T-cell (primary cell): Measurements from ENCODE around the gene MPHOSPH10. TPM values are rescaled to one million over a fixed set of nuclear protein-coding genes. Genes with fewer than 3 reads are reported as not detected.
"Not testable (repeated sequence)": the region's sequence is repeated elsewhere in the genome, so short reads cannot be mapped to it uniquely, and the experiment has no call there.

Experiments
- ATAC-seq, 4 experiments: fragments of 200-7000 bp in 3 of 4; fragments of 150-1000 bp in 1 of 4; cut with Tn5 transposase; replicated peaks in 1 of 4; 1 replicate in 3 of 4; 2 replicates in 1 of 4; pipeline ENCODE4 v1.10.0; 2021; ENCODE audit warnings: moderate library complexity in 3 of 4, mild to moderate bottlenecking in 2 of 4, moderate number of reproducible peaks in 1 of 4
- CTCF ChIA-PET, 2 donors: fragments of 300-600 bp; sonication (Branson Sonifier 250); formaldehyde crosslinking; loops; one replicate each; lab custom pipeline; 2022; ENCODE audit warnings: antibody characterized with exemption in 2 of 2; lab: Charles Lee
- POLR2A ChIA-PET, 2 donors: fragments of 300-600 bp; sonication (Branson Sonifier 250); formaldehyde crosslinking; loops; one replicate each; lab custom pipeline; 2022; ENCODE audit warnings: antibody characterized with exemption in 2 of 2; lab: Charles Lee
- DNase-seq, 35 experiments: peaks; one replicate each; pipeline versions ENCODE4 v3.0.0 to v3.0.0-alpha.2; 2013 to 2023
- H3K27ac ChIP-seq: one replicate; pipeline ENCODE4 v1.5.1; 2013; ENCODE audit warnings: low read length
- H3K27me3 ChIP-seq, 2 experiments: replicated peaks in 1 of 2; 1 replicate in 1 of 2; 2 replicates in 1 of 2; pipeline versions ENCODE4 v1.6.1 to v1.7.0; 2013; ENCODE audit warnings: low read length in 1 of 2, mixed read lengths in 1 of 2; ENCODE audit not compliant: control insufficient read depth in 2 of 2, insufficient read depth in 2 of 2; ENCODE audit errors: extremely low read depth in 1 of 2
- H3K36me3 ChIP-seq, 2 donors: 1 replicate in 1 of 2; 2 replicates in 1 of 2; pipeline versions ENCODE4 v1.6.1 to v1.7.0; 2013; ENCODE audit warnings: low read length in 1 of 2; ENCODE audit not compliant: control insufficient read depth in 2 of 2, insufficient read depth in 1 of 2; ENCODE audit errors: extremely low read depth in 1 of 2
- H3K4me1 ChIP-seq, 2 experiments: 1 replicate in 1 of 2; 2 replicates in 1 of 2; pipeline versions ENCODE4 v1.6.1 to v1.7.0; 2013; ENCODE audit warnings: low read length in 2 of 2, mixed read lengths in 1 of 2; ENCODE audit not compliant: insufficient read depth in 2 of 2, control insufficient read depth in 1 of 2; ENCODE audit errors: extremely low read depth in 1 of 2
- H3K4me3 ChIP-seq, 2 donors: 1 replicate in 1 of 2; 2 replicates in 1 of 2; pipeline versions ENCODE4 v1.5.1 to v1.7.0; 2013; ENCODE audit warnings: mild to moderate bottlenecking in 2 of 2, low read length in 1 of 2, moderate library complexity in 1 of 2; ENCODE audit not compliant: control insufficient read depth in 1 of 2; ENCODE audit errors: extremely low read depth in 1 of 2
- H3K9me3 ChIP-seq: 2 replicates; pipeline ENCODE4 v1.7.0; 2013
- H3K27ac Mint-ChIP-seq, 2 donors: one replicate each; pipeline ENCODE4 v1.8.0; 2020 to 2021; ENCODE audit warnings: mild to moderate bottlenecking in 2 of 2, mixed read lengths in 2 of 2
- H3K27me3 Mint-ChIP-seq, 2 donors: one replicate each; pipeline ENCODE4 v1.8.0; 2021 to 2022; ENCODE audit warnings: mixed read lengths in 2 of 2
- H3K36me3 Mint-ChIP-seq: one replicate; pipeline ENCODE4 v1.8.0; 2021; ENCODE audit warnings: mixed read lengths
- H3K4me1 Mint-ChIP-seq, 3 donors: one replicate each; pipeline ENCODE4 v1.8.0; 2020 to 2022; ENCODE audit warnings: mixed read lengths in 3 of 3, mild to moderate bottlenecking in 1 of 3
- H3K4me3 Mint-ChIP-seq, 3 donors: one replicate each; pipeline ENCODE4 v1.8.0; 2020 to 2022; ENCODE audit warnings: mild to moderate bottlenecking in 3 of 3, mixed read lengths in 3 of 3, moderate library complexity in 3 of 3
- H3K9me3 Mint-ChIP-seq, 3 donors: one replicate each; pipeline ENCODE4 v1.8.0; 2020 to 2022; ENCODE audit warnings: mixed read lengths in 3 of 3
- WGBS: methylation state at CpG from one replicate; pipeline ENCODE4 v1.1.5; 2013; ENCODE audit warnings: missing lambda C conversion rate; ENCODE audit not compliant: insufficient coverage; 5-methylcytosine and 5-hydroxymethylcytosine counted together
- total RNA-seq, 35 experiments: library from RNA in 6 of 35; stranded (reverse) in 6 of 35; fragments of 120-200 nt in 1 of 35; gene quantifications; one replicate each; pipeline versions ENCODE4 v1.2.1 to v1.2.4 and lab custom pipeline; 2013 to 2026

MPHOSPH10 gene
- total RNA-seq, 5 donors from 2014 or later (not counting 1 experiment from before 2014, with no cell fraction given): 34.8 to 49.6 (median 39.9) TPM

DNA sequence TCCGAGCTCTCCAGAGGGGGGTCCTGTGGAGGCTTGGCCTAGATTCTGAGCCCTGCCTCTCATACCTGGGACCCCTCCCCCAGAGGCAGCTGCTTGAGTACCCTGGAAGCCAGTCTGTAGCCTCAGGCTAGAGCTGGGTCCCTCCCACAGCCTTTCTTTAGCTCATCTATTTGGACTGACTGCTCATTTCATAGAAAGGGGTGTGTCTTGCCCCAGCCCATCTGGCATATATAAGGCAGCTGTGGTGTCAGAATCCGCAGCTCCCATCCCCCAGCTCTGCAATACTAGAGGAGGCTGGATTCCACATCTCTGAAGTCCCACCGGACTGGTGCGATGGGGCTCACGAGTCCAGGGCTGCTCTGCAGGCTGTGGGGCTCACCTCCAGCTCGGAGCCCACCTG is 26.1 kb downstream of the MPHOSPH10 start:
- Histone ChIP-seq H3K9me3 (no peaks in the 10 kb centered on the region), H3K27ac (no peak overlapping the region), H3K4me1 (peaks cover 0 to 8% of the 10 kb centered on the region in 2 experiments), H3K27me3 (peaks cover 0 to 15% of the 10 kb centered on the region in 2 experiments), H3K4me3 (no peak overlapping the region), H3K36me3 (no peaks in the 10 kb centered on the region)
- ChIA-PET POLR2A (no interaction called here), CTCF (interaction anchor here (0.6 to 1.5 kb wide), 4 partner anchors 12 to 175 kb away, joined by 3 read pairs; partner anchors contain the start of gene ZNF638 (in 1 of the 2))
- ATAC-seq (no peak), DNase-seq (no peak)
- Mint-ChIP-seq H3K27ac (no peak overlapping the region), H3K4me1 (peaks cover 6 to 9% (median 8%) of the 10 kb centered on the region in 3 donors), H3K4me3 (no peak overlapping the region), H3K27me3 (peaks cover 4 to 11% of the 10 kb centered on the region in 2 donors), H3K36me3 (no peaks in the 10 kb centered on the region), H3K9me3 (no peaks in the 10 kb centered on the region)
- WGBS: 91% methylated on average over 5 of the region's 6 CpGs

DNA sequence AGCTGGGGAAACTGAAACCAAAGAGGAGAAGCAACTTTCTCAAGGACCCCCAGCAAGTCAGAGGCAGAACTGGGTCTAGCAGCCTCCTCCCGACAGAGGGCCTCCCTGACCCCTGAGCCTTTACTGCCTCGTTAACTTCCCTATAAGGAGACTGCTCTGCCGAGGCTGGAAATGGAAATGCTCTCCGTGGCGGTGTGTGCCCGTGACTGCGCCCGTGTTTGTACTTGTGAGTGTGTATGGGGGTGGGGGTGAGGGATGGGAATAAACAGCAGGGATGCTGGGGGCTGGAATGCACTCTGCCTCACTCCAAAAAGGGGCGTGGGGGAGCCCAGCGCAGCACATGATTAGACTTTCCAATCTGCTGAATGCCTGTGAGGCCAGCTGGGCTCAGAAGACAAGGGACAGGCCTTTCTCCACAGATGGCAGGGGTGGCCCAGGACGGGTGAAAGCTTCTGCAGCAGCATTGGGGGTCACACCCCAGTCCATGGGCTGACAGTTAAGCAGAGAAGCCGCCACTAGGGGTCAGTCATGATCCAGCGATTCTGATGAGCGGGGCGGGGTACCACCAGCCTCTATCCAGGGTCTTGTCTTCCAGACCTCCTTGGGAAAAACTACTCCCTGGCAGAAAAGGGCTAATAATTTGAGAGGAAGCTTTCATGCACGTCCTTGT is 26.8 kb downstream of the MPHOSPH10 start:
- 22% methylated on average over 10 of the region's 16 CpGs for WGBS
- no peaks in the 10 kb centered on the region for H3K9me3 Mint-ChIP-seq
- no peaks in the 10 kb centered on the region for H3K9me3 ChIP-seq
- H3K4me3 ChIP-seq: no peak overlapping the region
- DNase-seq: peak in 34 of 35 experiments; percentile 10 to 71 (median 44)
- no peaks in the 10 kb centered on the region for H3K36me3 Mint-ChIP-seq
- peak; percentile 73 to 81 (median 78) for ATAC-seq
- H3K4me1 Mint-ChIP-seq: peaks cover 6 to 9% (median 8%) of the 10 kb centered on the region in 3 donors
- H3K27me3 ChIP-seq: peaks cover 0 to 15% of the 10 kb centered on the region in 2 experiments
- ChIA-PET POLR2A (no interaction called here), CTCF (interaction anchor here (1.0 to 1.2 kb wide), 2 partner anchors 175 to 353 kb away, joined by 3 read pairs; partner anchors contain the start of gene ZNF638 (in 1 of the 2))
- peaks cover 7 to 11% of the 10 kb centered on the region in 2 donors for H3K27me3 Mint-ChIP-seq
- no peaks in the 10 kb centered on the region for H3K36me3 ChIP-seq
- no peak overlapping the region for H3K27ac ChIP-seq
- H3K4me3 Mint-ChIP-seq: peak overlapping the region in 1 of 3 donors; percentile 36
- peak overlapping the region in 1 of 2 donors; percentile 31 for H3K27ac Mint-ChIP-seq
- H3K4me1 ChIP-seq: peaks cover 0 to 8% of the 10 kb centered on the region in 2 experiments

DNA sequence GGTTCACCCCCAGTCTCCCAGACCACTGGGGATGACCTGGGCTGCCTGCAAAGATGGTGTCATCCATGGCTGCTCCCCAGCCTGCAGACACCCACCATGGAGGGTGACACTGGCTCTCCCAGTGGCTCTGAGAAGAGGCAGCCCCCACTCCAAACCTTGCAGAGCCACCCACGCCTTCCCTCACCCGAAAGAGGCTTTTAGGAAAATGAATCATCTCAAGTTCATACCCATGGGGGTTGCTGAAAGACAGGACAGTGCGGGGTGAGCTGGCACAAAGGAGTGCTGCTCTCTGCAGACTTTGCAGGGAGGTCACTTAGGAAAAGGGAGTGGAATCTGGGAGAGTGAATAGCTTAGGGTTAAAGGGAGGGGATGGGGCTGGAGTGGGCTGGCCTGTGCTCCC is 36.4 kb downstream of the MPHOSPH10 start:
- 38% methylated on average over 2 of the region's 3 CpGs for WGBS
- Mint-ChIP-seq H3K27ac (no peak overlapping the region), H3K4me1 (no peaks in the 10 kb centered on the region), H3K27me3 (peaks cover 5 to 13% of the 10 kb centered on the region in 2 donors), H3K36me3 (no peaks in the 10 kb centered on the region), H3K4me3 (no peak overlapping the region), H3K9me3 (no peaks in the 10 kb centered on the region)
- H3K36me3 ChIP-seq: no peaks in the 10 kb centered on the region
- H3K4me3 ChIP-seq: no peak overlapping the region
- H3K27me3 ChIP-seq: peaks cover 0 to 3% of the 10 kb centered on the region in 2 experiments
- no peak for ATAC-seq
- ChIA-PET POLR2A (no interaction called here), CTCF (interaction anchor here in 1 of 2 donors (0.6 to 1.0 kb wide), 2 partner anchors 165 to 234 kb away, joined by 3 to 4 read pairs; partner anchors contain the start of gene ZNF638)
- no peak for DNase-seq
- H3K27ac ChIP-seq: no peak overlapping the region
- no peaks in the 10 kb centered on the region for H3K4me1 ChIP-seq
- H3K9me3 ChIP-seq: no peaks in the 10 kb centered on the region

DNA sequence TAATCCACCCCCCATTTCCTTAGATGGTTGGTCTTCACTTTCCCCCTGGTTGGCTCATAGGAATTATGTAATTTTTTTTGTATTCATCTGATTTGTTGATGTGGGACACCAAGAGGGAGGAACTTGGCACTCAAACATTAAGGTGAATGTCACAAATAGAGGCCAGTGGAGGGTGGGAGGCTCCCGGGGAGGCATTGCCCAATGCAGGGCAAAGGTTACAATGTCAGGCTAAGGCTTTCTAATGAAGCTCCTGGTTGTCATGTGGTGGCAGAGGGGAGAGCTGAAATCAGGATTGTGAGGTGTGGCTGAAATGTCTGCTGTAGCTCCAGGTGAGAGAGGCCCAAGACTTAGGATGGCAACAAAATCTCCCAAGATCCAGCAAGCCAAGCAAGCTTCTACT is 42.7 kb downstream of the MPHOSPH10 start:
- ChIA-PET POLR2A (no interaction called here), CTCF (no interaction called here)
- H3K27me3 ChIP-seq: peaks cover 0 to 9% of the 10 kb centered on the region in 2 experiments
- no peak for DNase-seq
- 100% methylated on average over 1 of the region's 1 CpG for WGBS
- Mint-ChIP-seq H3K4me3 (no peak overlapping the region), H3K4me1 (peaks cover 0 to 13% (median 6%) of the 10 kb centered on the region in 3 donors), H3K9me3 (no peaks in the 10 kb centered on the region), H3K27ac (no peak overlapping the region), H3K27me3 (peaks cover 6 to 11% of the 10 kb centered on the region in 2 donors), H3K36me3 (no peaks in the 10 kb centered on the region)
- no peaks in the 10 kb centered on the region for H3K9me3 ChIP-seq
- ATAC-seq: no peak
- no peaks in the 10 kb centered on the region for H3K4me1 ChIP-seq
- H3K36me3 ChIP-seq: no peaks in the 10 kb centered on the region
- no peak overlapping the region for H3K27ac ChIP-seq
- H3K4me3 ChIP-seq: no peak overlapping the region

DNA sequence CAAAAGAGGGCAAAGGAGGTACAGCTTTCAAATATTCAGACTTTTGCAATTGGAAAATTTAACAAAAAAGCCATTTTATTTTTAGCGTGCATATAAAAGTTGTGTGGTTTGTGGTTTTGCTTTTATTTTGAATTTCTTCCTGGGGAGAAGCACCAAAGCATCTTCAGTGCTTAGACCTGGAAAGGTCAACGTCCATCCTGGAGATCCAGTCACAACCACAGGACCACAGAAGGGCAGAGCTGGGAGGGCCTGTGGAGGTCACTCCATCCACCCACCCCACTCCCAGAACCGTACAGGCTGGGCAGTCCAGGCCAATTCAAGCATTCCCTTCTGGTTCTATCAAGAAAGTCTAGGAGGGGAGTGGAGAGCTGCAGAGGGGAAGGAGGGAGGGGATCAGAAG is 43.8 kb downstream of the MPHOSPH10 start:
- no peak overlapping the region for H3K4me3 ChIP-seq
- H3K4me1 ChIP-seq: no peaks in the 10 kb centered on the region
- H3K9me3 Mint-ChIP-seq: no peaks in the 10 kb centered on the region
- peaks cover 8 to 13% of the 10 kb centered on the region in 2 donors for H3K27me3 Mint-ChIP-seq
- no peak for DNase-seq
- ATAC-seq: peak in 1 of 4 experiments; percentile 19
- peaks cover 0 to 13% (median 6%) of the 10 kb centered on the region in 3 donors for H3K4me1 Mint-ChIP-seq
- no peak overlapping the region for H3K27ac Mint-ChIP-seq
- H3K36me3 Mint-ChIP-seq: no peaks in the 10 kb centered on the region
- WGBS: 0% methylated on average over 1 of the region's 3 CpGs
- H3K27me3 ChIP-seq: peaks cover 0 to 6% of the 10 kb centered on the region in 2 experiments
- no peaks in the 10 kb centered on the region for H3K36me3 ChIP-seq
- no peak overlapping the region for H3K4me3 Mint-ChIP-seq
- H3K27ac ChIP-seq: no peak overlapping the region
- CTCF ChIA-PET: no interaction called here
- POLR2A ChIA-PET: no interaction called here
- H3K9me3 ChIP-seq: no peaks in the 10 kb centered on the region

DNA sequence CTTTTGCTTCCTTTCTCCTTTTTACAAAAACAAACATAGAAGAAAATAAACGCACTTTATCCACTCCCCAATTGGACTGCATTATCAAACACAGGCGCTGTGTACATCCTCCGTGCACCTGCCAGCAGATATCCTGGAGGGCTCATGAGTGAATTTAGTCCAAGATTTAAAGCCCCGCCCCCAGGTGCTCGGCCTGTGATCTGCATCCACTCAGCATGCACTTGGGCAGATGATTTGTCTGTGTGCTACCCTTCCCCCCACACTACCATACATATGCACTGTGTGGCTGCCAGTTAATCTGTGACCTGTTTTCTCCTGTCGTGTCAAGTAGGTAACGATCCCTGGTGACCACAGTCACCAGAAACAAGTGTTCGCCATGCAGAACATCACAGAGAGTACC is 48.4 kb downstream of the MPHOSPH10 start:
- H3K9me3 Mint-ChIP-seq, H3K9me3 ChIP-seq, H3K4me3 ChIP-seq, H3K4me1 Mint-ChIP-seq, H3K4me3 Mint-ChIP-seq, H3K27me3 ChIP-seq, H3K36me3 Mint-ChIP-seq, POLR2A ChIA-PET, H3K36me3 ChIP-seq, ATAC-seq, H3K4me1 ChIP-seq, CTCF ChIA-PET, H3K27ac ChIP-seq, DNase-seq, H3K27ac Mint-ChIP-seq: not testable (repeated sequence)
- 71% methylated on average over 4 of the region's 8 CpGs for WGBS
- peaks cover 6 to 13% of the 10 kb centered on the region in 2 donors for H3K27me3 Mint-ChIP-seq
